HG03108 (cell line): ENCODE data around the gene CCDC85B.
"Not testable (repeated sequence)": the region's sequence is repeated elsewhere in the genome, so short reads cannot be mapped to it uniquely, and the experiment has no call there.

Experiments used
- ATAC-seq: cut with Tn5 transposase; IDR thresholded peaks from one replicate; pipeline ENCODE4 v1.9.1; 2021; ENCODE audit warnings: moderate library complexity; ENCODE audit not compliant: unreplicated experiment

Gene CCDC85B

DNA sequence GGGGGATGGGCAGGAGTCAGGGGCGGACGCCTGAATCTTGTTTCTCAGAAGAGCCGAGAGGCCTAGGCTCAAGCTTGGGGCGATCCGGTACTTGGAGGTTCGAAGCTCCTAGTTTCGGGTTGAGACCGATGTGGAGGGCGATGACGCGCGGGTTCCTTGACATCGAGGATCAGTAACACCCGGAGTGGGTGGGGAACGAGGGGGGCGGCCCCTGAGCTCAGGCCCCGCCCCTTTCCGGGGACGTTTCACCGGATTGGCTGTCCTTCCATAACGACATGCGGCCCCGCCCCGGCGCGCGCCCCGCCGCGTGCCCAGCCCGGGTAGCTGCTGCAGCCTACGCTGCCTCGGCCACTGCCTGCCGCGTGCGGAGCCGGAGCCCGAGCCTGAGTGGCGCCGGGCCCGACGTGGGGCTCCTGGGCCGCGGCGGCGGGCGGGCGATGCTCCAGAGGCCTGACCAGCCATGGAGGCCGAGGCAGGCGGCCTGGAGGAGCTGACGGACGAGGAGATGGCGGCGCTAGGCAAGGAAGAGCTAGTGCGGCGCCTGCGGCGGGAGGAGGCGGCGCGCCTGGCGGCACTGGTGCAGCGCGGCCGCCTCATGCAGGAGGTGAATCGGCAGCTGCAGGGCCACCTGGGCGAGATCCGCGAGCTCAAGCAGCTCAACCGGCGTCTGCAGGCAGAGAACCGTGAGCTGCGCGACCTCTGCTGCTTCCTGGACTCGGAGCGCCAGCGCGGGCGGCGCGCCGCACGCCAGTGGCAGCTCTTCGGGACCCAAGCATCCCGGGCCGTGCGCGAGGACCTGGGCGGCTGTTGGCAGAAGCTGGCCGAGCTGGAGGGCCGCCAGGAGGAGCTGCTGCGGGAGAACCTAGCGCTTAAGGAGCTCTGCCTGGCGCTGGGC is at the start of gene CCDC85B:
Gene CCDC85B, plus strand, starts transcription at position 350 of the 895 bp plus-strand sequence. Its CDS starts 111 bp downstream, at position 461.
- ATAC-seq, result peak; percentile 43

DNA sequence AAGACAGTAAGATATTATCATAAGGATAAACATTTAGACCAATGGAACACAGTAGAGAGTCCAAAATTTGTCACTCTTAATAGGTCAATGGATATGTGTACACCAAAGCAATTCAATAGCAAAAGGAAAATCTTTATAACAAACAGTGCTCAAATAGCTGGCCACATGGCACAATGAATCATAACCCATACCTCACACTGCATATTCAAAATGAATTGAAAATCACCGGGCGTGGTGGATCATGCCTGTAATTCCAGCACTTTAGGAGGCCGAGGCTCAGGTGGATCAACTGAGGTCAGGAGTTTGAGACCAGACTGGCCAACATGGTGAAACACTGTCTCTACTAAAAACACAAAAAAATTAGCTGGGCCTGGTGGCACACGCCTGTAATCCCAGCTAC is 48.3 kb upstream of the CCDC85B start:
- ATAC-seq, result no peak

DNA sequence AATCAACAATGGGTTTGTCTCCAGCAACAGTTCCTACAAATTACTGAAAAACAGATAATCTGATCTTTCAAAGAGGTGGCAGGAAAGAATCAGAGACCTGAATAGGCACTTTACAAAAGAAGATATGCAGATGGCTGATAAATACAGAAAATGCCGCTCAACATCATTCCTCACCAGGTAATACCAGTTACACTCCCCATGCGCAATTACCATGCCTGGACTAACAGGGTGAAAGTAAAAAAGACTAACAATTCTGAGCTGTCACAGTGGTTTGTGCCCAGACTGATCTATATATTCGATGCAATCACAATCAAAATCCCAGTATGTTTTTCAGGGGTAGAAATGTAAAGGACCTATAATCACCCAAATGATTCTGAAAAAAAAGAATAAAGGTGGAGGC is 46.7 kb upstream of the CCDC85B start:
- ATAC-seq, result no peak

DNA sequence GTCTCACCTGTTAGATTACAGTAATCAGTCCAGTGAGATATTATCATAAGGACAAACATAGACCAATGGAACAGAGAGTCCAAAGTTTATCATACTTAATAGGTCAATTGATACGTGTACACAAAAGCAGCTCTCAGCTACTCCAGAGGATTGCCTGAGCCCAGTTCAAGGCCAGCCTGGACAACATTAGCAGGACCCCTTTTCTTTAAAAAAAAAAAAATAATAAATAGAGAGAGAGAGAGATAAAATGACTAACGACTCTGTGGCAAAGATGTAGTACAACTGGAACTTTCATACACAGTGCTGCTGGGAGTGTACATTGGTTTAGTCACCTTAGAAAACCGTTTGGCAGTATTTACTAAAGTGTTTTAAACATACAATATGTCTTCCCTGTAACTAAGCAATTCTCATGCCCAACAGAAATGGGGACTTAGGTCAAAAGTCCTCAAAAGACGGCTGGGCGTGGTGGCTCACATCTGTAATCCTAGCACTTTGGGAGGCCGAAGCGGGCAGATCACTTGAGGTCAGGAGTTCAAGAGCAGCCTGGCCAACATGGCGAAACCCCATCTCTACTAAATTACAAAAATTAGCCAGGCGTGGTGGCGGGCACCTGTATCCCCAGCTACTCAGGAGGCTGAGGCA is 46.1 kb upstream of the CCDC85B start:
- ATAC-seq, result no peak

- ATAC-seq, result no peak
These were observed 42.7 kb upstream of the CCDC85B start for GRCh38 chr11:65847746-65848145.

DNA sequence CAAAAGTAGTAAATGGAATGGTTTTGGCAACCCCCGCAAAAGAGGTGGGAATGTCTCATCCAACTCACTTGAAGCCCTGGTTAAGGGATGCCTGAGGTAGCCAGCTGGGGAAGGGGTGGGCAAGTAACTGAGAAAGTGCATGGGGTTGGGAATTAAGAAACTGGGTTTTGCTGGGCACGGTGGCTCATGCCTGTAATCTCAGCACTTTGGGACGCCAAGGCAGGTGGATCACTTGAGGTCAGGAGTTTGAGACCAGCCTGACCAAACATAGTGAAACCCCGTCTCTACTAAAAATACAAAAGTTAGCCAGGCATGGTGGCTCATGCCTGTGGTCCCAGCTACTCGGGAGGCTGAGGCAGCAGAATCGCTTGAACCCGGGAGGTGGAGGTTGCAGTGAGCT is 41.8 kb upstream of the CCDC85B start:
- ATAC-seq, result not testable (repeated sequence)

- no peak for ATAC-seq
These were observed 41.1 kb upstream of the CCDC85B start for GRCh38 chr11:65849366-65849765.

GRCh38 chr11:65849771-65850216 is 40.7 kb upstream of the CCDC85B start:
- ATAC-seq, result no peak

DNA sequence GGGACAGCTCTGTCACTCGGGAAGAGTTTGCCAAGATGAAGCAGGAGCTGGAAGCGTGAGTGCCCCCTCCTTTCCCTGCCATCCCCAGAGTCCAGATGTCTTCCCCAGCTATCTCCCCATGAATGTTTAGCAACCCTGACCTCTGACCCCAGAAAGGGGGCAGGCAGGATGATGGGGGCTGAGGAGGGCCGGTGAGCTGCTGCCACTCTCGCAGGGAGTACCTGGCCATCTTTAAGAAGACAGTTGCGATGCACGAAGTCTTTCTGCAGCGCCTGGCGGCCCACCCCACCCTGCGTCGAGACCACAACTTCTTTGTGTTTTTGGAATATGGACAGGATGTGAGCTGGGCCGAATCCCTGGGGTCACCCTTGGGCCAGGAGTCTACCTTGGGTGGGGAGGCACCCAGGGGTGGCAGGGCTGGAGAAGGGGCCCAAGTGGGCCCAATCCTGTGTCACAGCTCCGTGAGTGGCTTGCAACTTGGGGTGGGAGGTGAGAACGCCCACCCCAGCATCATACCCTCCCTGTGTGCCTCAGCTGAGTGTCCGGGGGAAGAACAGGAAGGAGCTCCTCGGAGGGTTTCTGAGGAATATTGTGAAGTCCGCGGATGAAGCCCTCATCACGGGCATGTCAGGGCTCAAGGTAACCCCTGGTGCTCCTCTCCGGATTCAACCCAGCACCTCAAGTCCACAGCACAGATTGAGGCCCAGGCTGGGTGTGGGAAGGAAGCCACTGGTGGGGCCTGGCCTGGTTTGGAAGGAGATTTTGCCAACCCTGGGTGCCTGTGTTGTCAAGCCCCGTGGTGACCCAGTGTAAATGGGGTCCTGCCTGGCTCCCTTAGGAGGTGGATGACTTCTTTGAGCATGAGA is 40.0 kb upstream of the CCDC85B start:
- no peak for ATAC-seq

- no peak for ATAC-seq
These were observed 39.3 kb upstream of the CCDC85B start for GRCh38 chr11:65851083-65851579.

DNA sequence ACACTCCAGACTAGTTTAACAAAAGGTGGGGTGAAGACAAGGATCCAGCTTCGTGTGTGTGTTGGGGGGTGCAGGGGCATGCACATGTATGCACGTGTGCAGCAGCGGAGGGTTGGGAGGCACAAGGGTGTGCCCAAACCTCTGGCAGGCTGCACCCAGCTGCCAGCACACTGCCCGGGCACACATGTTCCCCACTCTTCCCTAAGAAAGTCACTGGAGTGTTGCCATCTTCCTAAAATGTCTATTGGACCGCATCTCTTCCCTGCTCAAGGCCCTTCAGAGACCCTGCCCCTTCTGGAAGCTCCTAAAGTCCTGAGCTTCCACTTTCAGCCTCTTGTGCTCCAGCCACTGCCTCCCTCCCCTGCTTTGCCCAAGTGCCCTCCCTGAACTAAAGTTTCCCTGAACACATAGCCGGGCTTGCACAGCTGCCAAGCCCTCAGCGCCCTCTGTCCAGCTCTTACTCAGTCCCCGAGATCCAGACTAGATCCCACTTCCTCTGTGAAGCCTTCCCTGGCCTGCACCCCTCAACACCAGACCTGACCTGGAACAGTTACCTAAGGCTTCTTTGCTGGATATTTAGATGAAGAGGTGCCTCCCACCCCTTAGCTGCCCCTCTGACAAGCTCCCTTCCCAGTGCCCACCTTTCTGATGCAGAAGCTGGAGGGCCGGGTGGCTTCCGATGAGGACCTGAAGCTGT is 38.5 kb upstream of the CCDC85B start:
- ATAC-seq, result no peak

DNA sequence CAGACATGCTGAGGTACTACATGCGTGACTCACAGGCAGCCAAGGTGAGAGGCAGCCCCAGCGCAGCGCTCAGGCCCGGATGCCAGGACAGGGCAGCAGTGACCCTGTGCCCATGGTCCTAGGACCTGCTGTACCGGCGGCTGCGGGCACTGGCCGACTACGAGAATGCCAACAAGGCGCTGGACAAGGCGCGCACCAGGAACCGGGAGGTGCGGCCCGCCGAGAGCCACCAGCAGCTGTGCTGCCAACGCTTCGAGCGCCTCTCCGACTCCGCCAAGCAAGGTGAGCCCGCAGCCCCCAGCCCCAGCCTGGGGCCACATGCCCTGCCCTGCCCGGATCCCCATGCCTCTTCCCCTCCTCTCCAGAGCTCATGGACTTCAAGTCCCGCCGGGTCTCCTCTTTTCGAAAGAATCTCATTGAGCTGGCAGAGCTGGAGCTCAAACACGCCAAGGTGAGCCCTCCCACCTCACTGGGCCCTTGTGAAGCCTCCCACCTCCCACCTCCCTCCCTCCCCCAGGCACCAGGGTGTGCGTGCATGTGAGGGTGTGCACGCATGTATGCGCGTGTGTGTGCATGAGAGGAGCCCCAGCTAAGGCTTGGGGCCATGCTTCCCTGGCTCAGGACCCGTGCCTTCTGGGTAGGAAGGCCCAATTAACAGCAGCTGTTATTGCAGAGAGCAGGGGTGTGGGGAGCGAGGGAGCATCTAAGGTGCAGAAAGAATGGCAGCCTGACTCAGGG is 37.8 kb upstream of the CCDC85B start:
- no peak for ATAC-seq

DNA sequence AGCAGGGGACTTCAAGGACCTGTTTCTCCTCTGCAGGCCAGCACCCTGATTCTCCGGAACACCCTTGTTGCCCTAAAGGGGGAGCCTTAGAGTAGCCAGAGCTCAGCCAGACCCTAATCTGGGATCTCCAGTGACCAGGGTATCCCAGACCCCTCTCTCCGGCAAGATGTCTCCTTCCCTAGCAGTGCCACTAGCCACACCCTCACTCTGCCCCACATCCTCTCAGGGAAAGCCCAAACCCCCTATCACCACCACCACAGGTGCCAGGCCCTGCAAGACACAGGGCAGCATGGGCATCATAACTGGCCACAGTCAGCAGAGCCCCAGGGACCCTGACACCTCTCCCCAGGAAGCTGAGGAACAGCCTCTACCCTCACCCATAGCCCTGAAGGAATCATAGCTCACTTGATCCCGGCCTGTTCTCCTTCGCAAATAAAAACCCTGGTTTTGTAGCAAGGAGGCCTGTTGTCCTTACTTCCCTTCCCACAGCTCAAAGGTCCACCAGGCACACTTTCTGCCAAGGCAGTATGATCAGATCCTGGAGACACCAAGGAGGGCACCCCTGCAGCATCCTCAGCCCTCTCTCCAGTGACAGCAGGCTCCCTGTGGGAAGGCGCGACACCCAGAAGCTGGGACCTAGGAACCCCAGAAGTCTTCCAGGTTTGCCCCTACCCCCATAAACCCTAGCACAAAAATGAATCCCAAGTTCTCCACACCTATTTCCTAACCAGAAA is 37.1 kb upstream of the CCDC85B start:
- no peak for ATAC-seq

DNA sequence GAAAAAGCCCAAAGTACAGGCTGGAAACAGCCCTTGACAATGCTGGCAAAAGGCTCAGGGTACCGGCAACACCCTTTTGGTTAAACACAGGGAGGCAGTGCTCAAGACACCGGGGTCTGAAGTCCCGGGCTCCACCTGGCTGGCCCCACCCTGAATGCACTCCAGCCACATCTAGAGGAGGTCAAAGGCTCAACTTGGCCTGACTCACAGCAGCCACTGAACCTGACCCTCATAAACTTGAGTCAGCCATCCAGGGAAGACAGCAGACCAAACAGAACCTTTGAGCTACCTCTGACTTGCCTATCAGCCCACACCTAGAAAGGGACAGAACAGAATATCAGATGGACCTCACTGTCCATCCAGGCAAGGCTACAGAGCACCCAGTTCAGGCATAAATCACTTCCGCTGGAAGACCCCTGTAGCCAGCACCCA is 36.3 kb upstream of the CCDC85B start:
- ATAC-seq, result no peak

- no peak for ATAC-seq
These were observed 35.3 kb upstream of the CCDC85B start for GRCh38 chr11:65854852-65855837.

DNA sequence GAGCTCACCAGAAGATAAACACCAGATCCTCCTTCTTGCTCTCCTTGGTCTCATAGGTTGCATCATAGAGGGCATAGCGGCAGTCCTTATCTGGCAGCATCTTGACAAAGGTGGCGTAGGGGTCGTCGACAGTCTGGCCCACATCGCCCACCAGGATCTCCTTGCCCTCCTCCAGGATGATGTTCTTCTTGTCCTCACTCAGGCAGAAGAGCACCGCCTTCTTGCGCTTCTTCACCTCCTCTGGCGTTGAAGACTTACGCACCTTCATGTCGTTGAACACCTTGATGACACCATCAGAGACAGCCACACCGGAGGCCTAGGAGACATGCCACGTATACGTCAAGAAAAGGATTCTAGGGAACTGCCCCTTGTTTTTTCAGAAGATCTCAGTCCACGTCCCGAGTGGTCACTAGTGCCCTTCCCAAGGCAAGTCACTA is 34.5 kb upstream of the CCDC85B start:
- ATAC-seq, result no peak

- peak; percentile 27 for ATAC-seq
These were observed 33.6 kb upstream of the CCDC85B start for GRCh38 chr11:65856689-65857499.
